GM12801 (cell line): ENCODE data around the gene SLC15A4.

Experiments
- CTCF ChIP-seq: IDR thresholded peaks from one replicate; pipeline ENCODE4 v1.5.1; 2011; ENCODE audit warnings: control low read depth; ENCODE audit not compliant: insufficient read length; ENCODE audit errors: extremely low read depth

SLC15A4 gene

DNA sequence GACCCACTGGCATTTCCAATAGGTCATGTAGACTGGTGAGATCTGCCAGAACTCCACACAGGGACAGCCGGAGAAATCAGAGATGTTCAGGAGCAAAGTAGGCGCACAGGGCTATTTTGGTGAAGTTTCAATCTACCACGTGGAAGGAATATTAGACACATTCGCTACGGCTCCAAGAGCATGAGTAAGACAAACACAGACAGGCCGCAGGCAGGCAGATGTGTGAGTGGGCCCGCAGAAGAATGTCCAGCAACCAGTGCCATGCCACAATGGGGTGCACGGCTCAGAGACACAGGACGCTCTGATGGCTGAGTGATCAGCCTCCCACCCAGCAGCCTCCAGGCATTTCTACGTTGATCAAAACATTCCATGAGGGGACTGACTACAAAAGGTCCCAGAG lies 10.4 kb downstream of the SLC15A4 start:
- TF ChIP-seq CTCF, result no peak

- no peak for TF ChIP-seq CTCF
Measured at GRCh38 chr12:128811806-128812205, 12.0 kb downstream of the SLC15A4 start.

- TF ChIP-seq CTCF, result no peak
Measured at GRCh38 chr12:128810182-128811127, 13.3 kb downstream of the SLC15A4 start.

DNA sequence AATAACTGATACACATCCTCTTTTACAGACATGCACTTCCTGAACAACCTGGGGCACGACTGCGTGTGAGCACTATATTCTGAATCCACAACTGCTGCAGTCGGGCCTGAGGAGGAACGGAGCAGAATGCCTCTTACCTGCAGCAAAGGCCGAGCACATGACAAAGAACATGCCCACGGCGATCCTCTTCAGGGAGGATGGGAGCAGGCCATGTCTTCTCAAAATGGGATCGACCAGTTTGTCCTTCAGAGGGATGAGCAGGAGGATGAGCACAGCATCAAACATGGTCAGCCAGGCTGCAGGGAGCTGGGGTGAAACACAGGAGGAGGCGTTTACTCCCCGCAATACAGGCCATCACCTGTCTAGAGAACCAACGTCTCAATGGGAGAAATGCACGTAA lies 15.1 kb downstream of the SLC15A4 start:
- no peak for TF ChIP-seq CTCF

GRCh38 chr12:128807161-128807724 lies 16.5 kb downstream of the SLC15A4 start:
- no peak for TF ChIP-seq CTCF

DNA sequence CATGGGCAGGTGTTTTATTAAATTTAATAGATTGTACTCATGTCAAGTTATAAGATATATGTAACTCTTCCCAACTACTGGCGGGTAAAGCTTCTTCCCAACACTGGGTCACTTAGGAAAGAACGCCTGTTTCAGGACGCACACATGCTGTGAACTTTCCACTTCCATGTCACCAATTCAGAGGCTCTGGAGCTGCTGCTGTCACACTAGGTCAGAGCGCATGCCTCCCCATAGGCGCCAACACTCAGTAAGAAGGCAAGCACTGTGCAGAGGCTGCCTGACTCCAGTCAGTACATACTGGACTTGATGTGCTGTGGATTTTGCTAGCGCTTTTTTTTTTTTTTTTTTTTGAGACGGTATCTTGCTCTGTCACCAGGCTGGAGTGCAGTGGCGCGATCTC lies 17.2 kb downstream of the SLC15A4 start:
- TF ChIP-seq CTCF, result no peak

GRCh38 chr12:128804762-128805161 lies 19.0 kb downstream of the SLC15A4 start:
- no peak for TF ChIP-seq CTCF
